Erythroblast (primary cell): Measurements from ENCODE around the gene CRYBA2.

Experiments
- GATA1 ChIP-seq: IDR thresholded peaks from 2 replicates; pipeline ENCODE4 v1.6.1; 2011; ENCODE audit warnings: low read depth, mild to moderate bottlenecking, control low read depth, low read length, moderate library complexity
- POLR2A ChIP-seq: IDR thresholded peaks from 2 replicates; pipeline ENCODE4 v1.6.1; 2011; ENCODE audit warnings: mild to moderate bottlenecking, low read length

- TF ChIP-seq POLR2A = no peak
- TF ChIP-seq GATA1 = no peak
Measured at GRCh38 chr2:219009294-219009693, 16.1 kb upstream of the CRYBA2 start.
